HG03196 (cell line): ENCODE results near the gene EPG5.
"Not testable (repeated sequence)": the region's sequence is repeated elsewhere in the genome, so short reads cannot be mapped to it uniquely, and the experiment has no call there.

Experiments used
- ATAC-seq: cut with Tn5 transposase; IDR thresholded peaks from one replicate; pipeline ENCODE4 v1.9.1; 2021; ENCODE audit not compliant: unreplicated experiment

Gene EPG5

DNA sequence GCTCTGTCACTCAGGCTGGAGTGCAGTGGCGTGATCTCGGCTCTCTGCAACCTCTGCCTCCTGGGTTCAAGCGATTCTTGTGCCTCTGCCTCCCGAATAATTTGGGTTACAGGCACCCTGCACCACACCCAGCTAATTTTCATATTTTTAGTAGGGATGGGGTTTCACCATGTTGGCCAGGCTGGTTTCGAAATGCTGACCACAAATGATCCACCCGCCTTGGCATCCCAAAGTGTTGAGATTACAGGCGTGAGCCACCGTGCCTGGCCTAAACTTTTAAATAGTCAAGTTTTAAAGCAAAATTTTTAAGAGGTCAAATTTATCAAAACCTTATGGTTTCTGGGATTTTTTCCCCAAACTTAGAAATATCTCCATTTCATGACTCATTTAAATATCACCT lies 148.4 kb downstream of the EPG5 start:
- ATAC-seq: not testable (repeated sequence)

- ATAC-seq: no peak
Measured at GRCh38 chr18:45817543-45817942, 149.6 kb downstream of the EPG5 start.

- ATAC-seq: not testable (repeated sequence)
Measured at GRCh38 chr18:45814733-45815132, 152.4 kb downstream of the EPG5 start.

- ATAC-seq: not testable (repeated sequence)
Measured at GRCh38 chr18:45807144-45807543, 160.0 kb downstream of the EPG5 start.

- ATAC-seq: no peak
Measured at GRCh38 chr18:45806226-45806625, 160.9 kb downstream of the EPG5 start.

GRCh38 chr18:45805551-45805950 lies 161.6 kb downstream of the EPG5 start:
- no peak for ATAC-seq

DNA sequence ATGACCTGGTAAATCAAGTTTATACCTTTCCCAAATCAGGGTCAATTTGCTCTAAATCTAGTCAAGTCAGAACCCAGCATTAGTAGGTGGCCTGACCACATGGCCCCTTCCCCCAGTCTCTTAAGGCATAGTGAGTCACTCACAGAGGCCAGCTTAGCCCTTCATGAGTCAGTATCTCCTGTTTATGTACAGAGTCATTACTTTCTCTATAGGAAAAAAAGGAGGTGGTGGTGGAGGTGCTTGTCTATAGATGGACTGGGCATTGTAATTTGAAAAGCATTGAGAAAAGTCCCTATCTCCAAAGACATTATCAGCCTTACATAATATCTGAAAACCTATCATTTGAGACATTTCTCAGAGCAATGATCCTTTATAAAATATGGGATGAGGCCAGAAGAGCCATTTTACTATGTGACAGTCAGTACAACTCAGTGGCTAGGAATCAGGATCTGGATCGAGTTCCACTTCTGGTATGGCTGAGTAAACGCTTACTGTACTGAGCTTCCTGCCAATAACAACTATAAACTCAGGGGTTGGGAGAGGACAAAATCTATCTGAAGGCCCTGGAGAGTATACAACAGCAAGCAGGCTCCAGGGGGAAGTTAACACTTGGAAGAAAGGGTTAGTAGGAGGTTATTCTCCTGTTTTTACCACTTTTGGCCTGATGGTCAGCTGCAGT lies 164.2 kb downstream of the EPG5 start:
- no peak for ATAC-seq

- no peak for ATAC-seq
Measured at GRCh38 chr18:45801416-45802004, 165.6 kb downstream of the EPG5 start.
